Keratinocyte (primary cell): ENCODE results near the gene HSD11B2. TPM values are rescaled to one million over a fixed set of nuclear protein-coding genes. Genes with fewer than 3 reads are reported as not detected.
"Not testable (repeated sequence)": the region's sequence is repeated elsewhere in the genome, so short reads cannot be mapped to it uniquely, and the experiment has no call there.

Experiments
- DNase-seq: peaks from one replicate; pipeline ENCODE4 v3.0.0-alpha.2; 2011; ENCODE audit warnings: low read depth, missing footprints, low spot score
- FAIRE-seq: peaks from 2 replicates; lab custom pipeline; 2011; peaks lifted over from hg19 to GRCh38; lab: Jason Lieb, UNC
- H2AFZ ChIP-seq: 2 replicates; pipeline ENCODE4 v1.6.0; 2012; ENCODE audit warnings: low read length, control low read depth, inconsistent platforms; ENCODE audit not compliant: control insufficient read depth
- H3K27ac ChIP-seq: 2 replicates; pipeline ENCODE4 v1.5.1; 2011; ENCODE audit warnings: low read length; ENCODE audit not compliant: control insufficient read depth, insufficient read depth
- H3K27me3 ChIP-seq: 3 replicates; pipeline ENCODE4 v1.6.0; 2011; ENCODE audit warnings: low read length; ENCODE audit not compliant: control insufficient read depth, insufficient read depth; ENCODE audit errors: extremely low read depth
- H3K36me3 ChIP-seq, 2 experiments: 2 replicates in 1 of 2; 3 replicates in 1 of 2; pipeline ENCODE4 v1.5.1; 2011; ENCODE audit warnings: low read length in 2 of 2, mild to moderate bottlenecking in 1 of 2; ENCODE audit not compliant: control insufficient read depth in 2 of 2, insufficient read depth in 2 of 2; ENCODE audit errors: extremely low read depth in 1 of 2
- H3K4me1 ChIP-seq: 3 replicates; pipeline ENCODE4 v1.5.1; 2011; ENCODE audit warnings: low read length; ENCODE audit not compliant: control insufficient read depth, insufficient read depth; ENCODE audit errors: extremely low read depth
- H3K4me2 ChIP-seq: 3 replicates; pipeline ENCODE4 v1.6.0; 2011; ENCODE audit warnings: low read depth, low read length; ENCODE audit not compliant: control insufficient read depth, insufficient read depth; ENCODE audit errors: extremely low read depth
- H3K4me3 ChIP-seq, 3 experiments: fragments of 200-600 bp in 1 of 3; sonication (generic) in 1 of 3; 2 replicates in 2 of 3; 3 replicates in 1 of 3; pipeline ENCODE4 v1.5.1; 2011 to 2016; ENCODE audit warnings: low read length in 3 of 3, mild to moderate bottlenecking in 3 of 3, control low read depth in 2 of 3, inconsistent platforms in 1 of 3, low read depth in 1 of 3, mixed read lengths in 1 of 3, mixed run types in 1 of 3, moderate library complexity in 1 of 3; ENCODE audit not compliant: control insufficient read depth in 2 of 3, insufficient read depth in 2 of 3; ENCODE audit errors: extremely low read depth in 1 of 3
- H3K79me2 ChIP-seq: 2 replicates; pipeline ENCODE4 v1.6.0; 2012; ENCODE audit warnings: low read length; ENCODE audit not compliant: control insufficient read depth, insufficient read depth
- H3K9ac ChIP-seq: 3 replicates; pipeline ENCODE4 v1.6.0; 2011; ENCODE audit warnings: low read length; ENCODE audit not compliant: control insufficient read depth, insufficient read depth; ENCODE audit errors: extremely low read depth
- H3K9me1 ChIP-seq: 3 replicates; pipeline ENCODE4 v1.6.0; 2011; ENCODE audit warnings: low read length; ENCODE audit not compliant: control insufficient read depth, insufficient read depth; ENCODE audit errors: extremely low read depth
- H3K9me3 ChIP-seq: 2 replicates; pipeline ENCODE4 v1.5.1; 2012; ENCODE audit warnings: low read depth, low read length; ENCODE audit not compliant: control insufficient read depth
- H4K20me1 ChIP-seq: 3 replicates; pipeline ENCODE4 v1.6.0; 2011; ENCODE audit warnings: low read length; ENCODE audit not compliant: control insufficient read depth, insufficient read depth; ENCODE audit errors: extremely low read depth
- CTCF ChIP-seq, 3 experiments: IDR thresholded peaks in 1 of 3; conservative IDR thresholded peaks in 1 of 3; optimal IDR thresholded peaks in 1 of 3; 2 replicates in 2 of 3; 3 replicates in 1 of 3; pipeline versions ENCODE3 to v1.5.1; 2011; ENCODE audit warnings: low read length in 3 of 3, mild to moderate bottlenecking in 3 of 3, moderate library complexity in 2 of 3, control low read depth in 1 of 3, inconsistent platforms in 1 of 3; ENCODE audit not compliant: insufficient read depth in 2 of 3; ENCODE audit errors: extremely low read depth in 1 of 3
- EZH2 ChIP-seq: IDR thresholded peaks from one replicate; pipeline ENCODE4 v1.6.1; 2012; ENCODE audit warnings: inconsistent platforms, mild to moderate bottlenecking, low read length, moderate library complexity
- dilution Hi-C: fragments of 300-500 bp; cut with MboI; formaldehyde crosslinking; loops from one replicate; pipeline ENCODE4 v1.7.0; 2020; ENCODE audit warnings: low sequenced_read_pairs; ENCODE audit not compliant: extremely low pct_ligation_motif_present
- polyA plus RNA-seq, 5 experiments: library from polyadenylated mRNA; depleted of rRNA in 3 of 5; stranded (reverse) in 3 of 5; stranded (forward) in 1 of 5; unstranded in 1 of 5; fragments of >200 nt; gene quantifications; 1 replicate in 1 of 5; 2 replicates in 3 of 5; 3 replicates in 1 of 5; pipeline versions ENCODE4 v1.2.1 to v1.2.3, GENCODE V29; 2011 to 2012; ENCODE audit warnings: missing spikeins in 2 of 5, low read depth in 1 of 5, low replicate concordance in 1 of 5

The HSD11B2 gene
- polyA plus RNA-seq, 1 donor (not counting 4 experiments of a cell fraction or from before 2014, with no cell fraction given): 0.93 TPM

DNA sequence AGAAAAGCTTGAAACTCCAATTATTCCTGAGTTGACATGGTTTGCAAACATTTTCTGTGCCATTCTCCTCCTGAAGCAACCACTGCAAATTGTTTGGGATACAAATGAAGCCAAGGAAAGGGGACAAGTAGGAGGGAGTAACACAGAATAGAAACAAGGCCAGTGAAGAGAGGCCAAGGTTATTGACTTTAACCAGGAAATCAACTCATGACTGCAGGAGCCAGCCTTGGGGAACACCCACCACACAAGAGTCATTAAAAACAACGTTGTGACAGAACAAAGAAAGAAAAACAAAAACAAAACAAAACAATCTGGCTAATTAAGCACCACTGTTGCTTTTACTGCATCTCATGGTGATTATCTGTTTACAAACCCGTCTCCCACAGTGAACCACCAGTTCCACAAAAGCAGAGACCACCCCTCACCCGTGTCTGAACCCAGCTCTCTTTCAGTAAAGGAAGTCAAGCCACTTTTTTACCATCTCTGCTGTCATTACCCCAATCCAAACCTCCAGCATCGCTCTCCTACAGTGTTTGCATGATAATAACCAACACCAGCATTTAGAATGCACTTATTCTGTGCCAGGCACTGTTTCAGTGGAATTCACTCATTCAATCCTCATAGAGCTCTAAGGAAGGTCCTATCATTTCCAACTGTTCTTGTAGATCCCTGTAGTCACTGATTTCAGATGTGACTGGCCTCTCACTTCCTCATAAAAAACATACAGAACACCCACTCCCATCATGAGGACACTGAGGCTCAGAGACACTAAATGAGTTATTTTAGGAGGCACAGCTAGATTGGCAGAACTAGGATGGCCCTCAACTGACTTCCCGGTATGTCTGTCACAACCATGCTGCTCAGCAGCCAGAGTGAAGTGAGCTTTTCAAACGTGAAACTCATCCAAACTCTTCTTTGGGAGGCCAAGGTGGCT lies 16.7 kb upstream of the HSD11B2 start:
- Histone ChIP-seq H3K9me1 (no peaks in the 10 kb centered on the region), H3K4me2 (no peak overlapping the region), H2AFZ (no peak overlapping the region), H4K20me1 (no peaks in the 10 kb centered on the region), H3K4me3 (no peak overlapping the region), H3K4me1 (peaks cover 11% of the 10 kb centered on the region), H3K27me3 (no peaks in the 10 kb centered on the region), H3K79me2 (peaks cover 2% of the 10 kb centered on the region), H3K9me3 (no peaks in the 10 kb centered on the region), H3K36me3 (no peaks in the 10 kb centered on the region), H3K9ac (no peak overlapping the region), H3K27ac (no peak overlapping the region)
- TF ChIP-seq CTCF (optimal IDR thresholded peaks at IDR 0.05 in 1 of 3, IDR thresholded peaks at IDR 0.05 in 1 of 3, conservative IDR thresholded peaks at IDR 0.05 in 1 of 3; ENCODE audit: extremely low read depth in 1 of 3, insufficient read depth in 2 of 3, low read length in 3 of 3): no peak
- TF ChIP-seq EZH2: no peak
- DNase-seq (no peak), FAIRE-seq (no peak)
- dilution Hi-C loops: no loop called here

DNA sequence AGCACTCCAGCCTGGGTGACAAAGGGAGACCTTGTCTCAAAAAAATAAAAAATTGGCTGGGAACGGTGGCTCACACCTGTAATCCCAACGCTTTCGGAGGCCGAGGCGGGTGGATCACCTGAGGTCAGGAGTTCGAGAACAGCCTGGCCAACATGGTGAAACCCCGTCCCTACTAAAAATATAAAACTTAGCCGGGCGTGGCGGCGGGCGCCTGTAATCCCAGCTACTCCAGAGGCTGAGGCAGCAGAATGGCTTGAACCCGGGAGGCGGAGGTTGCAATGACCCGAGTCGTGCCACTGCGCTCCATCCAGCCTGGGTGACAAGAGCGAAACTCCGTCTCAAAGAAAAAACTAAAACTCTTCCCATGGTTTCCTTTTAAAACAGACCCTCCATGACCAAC lies 15.5 kb upstream of the HSD11B2 start:
- peak overlapping the region; percentile 68 for H3K27ac ChIP-seq
- H3K4me1 ChIP-seq, dilution Hi-C loops, H3K79me2 ChIP-seq, H4K20me1 ChIP-seq, H3K9me3 ChIP-seq, FAIRE-seq, H2AFZ ChIP-seq, H3K27me3 ChIP-seq, H3K9me1 ChIP-seq, DNase-seq, H3K36me3 ChIP-seq: not testable (repeated sequence)
- H3K4me2 ChIP-seq: peak overlapping the region; percentile 90
- peak overlapping the region; percentile 70 to 76 (median 72) for H3K4me3 ChIP-seq
- H3K9ac ChIP-seq: peak overlapping the region; percentile 83
